ENCODE measurements around the gene TMEM255A.
"Not testable (repeated sequence)": the region's sequence is repeated elsewhere in the genome, so short reads cannot be mapped to it uniquely, and the experiment has no call there.

Gene TMEM255A

DNA sequence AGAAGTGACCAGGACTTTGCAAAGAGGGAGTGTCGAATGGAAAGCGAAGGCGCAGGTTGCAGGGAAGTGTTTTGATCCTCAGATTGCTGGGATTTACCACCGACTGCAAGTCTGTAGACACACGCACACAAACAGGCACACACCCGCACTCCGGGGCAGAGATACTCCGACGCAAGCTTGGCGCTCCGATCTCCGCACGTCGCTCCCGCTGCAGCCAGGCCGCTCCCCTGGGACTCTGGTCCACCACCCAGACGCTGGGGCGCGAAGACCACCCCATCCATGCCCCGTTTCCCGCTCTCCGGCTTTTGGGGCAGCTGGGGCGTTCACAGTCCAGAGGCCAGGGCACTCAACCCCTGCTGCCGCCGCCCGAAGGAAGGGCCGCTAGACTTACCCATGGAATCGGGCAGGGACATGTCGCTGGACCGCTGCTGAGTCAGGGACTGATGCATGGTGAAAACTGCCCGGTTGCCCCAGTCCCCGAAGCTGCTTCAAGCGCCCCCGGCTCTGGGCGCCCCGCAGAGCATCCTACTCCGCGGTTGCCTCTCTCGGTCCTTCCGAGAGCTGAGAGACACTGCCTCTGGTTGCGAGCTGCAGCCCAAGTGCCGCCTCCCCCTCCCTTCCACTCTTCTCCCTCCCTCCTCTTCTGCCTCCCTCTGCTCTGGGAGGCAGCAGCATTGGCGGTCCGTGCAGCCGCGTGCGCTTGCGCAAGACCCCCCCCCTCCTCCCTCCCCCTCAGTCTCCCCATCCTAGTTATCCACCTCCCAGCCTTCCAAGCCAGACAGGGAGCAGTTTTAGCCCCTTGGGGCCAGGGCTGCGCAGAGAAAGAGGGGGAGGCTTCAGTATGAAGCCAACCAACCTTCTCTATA, at the start of gene TMEM255A:
Gene TMEM255A (minus strand): TSS at position 601 of the 866 bp plus-strand sequence. CDS start 152 bp downstream, at position 449.
- no peak for DNase-seq

DNA sequence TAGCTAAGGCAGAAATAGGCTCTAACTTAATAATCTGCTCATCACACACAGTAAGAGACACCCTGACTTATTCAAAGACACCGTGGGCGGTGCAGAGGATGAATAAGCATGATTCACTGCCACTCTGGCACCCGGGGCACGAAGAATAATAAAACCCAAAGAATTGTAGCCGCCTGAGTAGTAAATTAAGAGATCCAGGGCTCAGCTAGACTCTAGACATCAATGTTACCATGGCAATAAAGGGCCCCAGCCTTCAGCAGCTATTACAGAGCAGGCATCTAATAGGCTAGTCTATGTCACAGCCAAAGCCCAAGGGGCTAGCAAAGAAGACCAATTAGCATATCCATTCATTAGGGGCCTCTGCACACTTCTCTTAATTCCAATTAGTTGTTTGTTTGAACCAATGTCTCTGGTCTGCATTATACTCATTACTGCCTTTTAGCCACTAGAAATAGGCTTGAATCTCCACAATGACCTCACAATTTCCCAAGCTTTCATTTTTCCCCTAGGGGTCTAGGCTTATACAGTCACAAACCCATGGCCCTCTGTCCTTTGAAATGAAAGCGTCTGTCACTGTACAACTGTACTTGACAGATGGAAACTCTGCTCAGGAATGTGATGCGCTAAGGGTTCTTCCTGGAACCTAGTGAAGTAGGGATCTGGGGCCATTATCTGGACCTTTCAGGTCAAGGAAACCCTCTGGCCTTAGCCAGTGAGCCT, 47.6 kb upstream of the TMEM255A start:
- DNase-seq, result no peak

DNA sequence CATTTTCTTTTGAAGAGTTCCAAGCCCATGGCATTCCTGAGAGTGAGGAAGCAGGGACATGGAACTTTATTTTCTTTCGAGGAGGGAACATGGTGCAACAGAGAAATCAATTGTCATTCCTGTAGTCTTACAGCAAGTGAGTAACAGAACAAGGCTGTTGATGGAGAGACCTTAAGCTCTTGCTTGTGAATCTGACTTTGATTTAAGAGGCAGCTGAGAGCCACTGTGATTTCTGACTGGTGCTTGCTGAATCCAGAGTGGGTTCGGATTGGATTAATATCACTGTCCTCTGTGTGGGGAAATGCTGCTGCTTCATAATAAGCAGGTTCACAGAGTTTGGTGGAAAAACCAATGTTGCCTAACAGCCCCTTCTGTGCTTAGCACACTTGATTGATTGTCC, 45.9 kb upstream of the TMEM255A start:
- DNase-seq, result no peak

DNA sequence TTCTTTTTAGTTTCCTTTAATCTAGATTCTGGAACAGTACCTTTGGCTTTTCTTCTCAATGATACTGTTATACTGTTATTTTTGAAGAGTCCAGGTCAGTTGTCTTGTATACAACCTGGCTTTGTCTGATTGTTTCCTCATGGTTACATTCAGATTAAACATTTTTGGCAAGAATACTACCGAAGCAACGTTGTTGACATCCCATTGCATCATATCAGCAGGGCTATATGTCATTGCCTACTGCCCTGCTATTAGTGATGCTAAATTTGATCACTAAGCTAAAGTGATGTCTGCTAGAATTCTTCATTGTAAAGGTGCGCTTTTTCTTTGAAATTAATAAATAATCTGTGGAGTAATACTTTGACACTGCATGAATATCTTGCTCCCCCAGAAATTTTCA, 44.8 kb upstream of the TMEM255A start:
- DNase-seq, result no peak

DNA sequence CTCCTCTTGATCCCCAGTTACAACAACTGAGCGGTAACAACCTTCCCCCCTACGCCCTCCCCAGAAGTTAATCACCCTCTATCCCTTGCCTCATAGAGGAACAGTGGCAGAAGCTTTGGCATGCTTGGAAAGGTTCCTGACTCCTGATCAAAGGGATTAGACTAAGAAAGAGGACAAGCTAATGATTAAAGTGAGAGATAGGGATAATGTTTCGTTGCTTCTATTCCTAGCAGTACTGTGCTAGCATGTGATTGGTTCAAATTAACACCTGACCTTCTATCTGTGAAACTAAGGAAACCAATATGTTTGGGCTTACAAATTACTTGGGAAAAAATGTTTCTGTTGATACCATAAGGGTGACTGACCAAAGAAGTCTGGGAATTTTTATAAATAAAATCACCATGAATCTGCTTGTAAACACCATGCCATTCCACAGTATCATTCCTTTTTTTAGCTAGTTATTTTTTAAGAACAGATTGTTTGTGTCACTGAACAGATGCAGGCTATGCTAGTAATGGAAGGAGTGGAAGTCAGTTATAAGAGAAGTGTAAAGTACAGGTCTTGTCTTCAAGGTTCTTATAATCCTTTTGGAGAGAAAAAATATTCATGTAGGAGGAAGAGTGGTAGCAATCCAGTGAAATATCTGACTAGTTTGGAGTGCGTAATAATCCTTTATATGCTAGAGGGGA, 39.3 kb upstream of the TMEM255A start:
- no peak for DNase-seq

DNA sequence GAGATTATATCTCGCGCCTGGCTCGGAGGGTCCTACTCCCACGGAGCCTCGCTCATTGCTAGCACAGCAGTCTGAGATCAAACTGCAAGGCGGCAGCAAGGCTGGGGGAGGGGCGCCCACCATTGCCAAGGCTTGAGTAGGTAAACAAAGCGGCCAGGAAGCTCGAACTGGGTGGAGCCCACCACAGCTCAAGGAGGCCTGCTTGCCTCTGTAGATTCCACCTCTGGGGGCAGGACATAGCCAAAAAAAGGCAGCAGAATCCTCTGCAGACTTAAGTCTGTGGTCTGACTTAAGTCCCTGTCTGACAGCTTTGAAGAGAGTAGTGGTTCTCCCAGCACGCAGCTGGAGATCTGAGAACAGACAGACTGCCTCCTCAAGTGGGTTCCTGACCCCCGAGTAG, 33.3 kb upstream of the TMEM255A start:
- not testable (repeated sequence) for DNase-seq

DNA sequence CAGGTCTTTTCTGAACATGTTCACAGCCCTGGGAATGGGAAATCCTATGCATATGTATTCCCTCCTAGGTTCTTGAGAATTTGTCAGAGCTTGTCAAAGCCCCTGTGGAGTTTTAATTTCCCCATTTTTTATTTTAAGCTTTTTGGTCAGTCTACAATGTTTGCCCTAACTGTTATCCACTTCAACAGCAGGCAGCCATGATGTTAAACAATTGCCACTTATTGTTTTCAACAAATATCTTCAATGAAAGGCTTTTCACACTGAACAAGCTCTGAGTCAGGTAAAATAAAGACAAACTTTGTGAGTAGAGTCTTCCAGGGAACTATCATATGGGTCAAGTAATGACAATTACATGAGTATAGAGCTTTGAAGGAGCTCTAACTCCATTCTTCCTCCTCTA, 25.6 kb upstream of the TMEM255A start:
- DNase-seq, result no peak

DNA sequence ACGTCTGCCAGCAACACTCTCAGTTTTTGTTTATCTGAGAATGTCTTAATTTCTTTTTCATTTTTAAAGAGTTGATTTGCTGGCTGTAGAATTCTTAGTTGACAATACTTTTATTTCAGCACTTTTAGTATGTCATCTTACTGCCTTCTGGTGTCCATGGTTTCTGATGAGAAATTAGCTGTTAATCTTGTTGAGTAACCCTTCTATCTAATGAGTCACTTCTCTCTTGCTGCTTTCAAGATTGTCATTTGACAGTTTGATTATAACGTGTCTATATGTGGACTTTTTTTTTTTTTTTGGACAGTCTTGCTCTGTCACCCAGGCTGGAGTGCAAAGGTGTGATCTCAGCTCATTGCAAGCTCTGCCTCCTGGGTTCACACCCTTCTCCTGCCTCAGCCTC, 24.0 kb upstream of the TMEM255A start:
- no peak for DNase-seq

DNA sequence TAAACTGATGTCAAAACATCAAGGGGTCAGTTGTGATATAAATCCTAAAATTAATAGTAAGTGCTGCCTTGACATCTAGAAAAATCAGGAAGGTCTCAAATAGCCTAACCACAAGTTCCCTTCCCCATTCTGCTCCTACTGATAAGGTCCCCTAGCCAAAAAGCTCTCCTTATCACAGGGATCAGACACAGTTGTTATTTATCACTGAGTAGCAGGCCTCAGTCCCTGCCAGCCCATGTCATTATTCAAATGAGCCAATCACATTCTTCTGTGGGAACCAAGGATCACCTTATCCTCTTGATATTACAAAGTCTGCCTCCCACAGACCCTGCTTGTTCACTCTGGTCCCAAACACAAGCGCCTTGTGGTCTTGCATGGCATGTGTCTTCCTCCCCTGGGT, 23.3 kb upstream of the TMEM255A start:
- DNase-seq, result no peak

DNA sequence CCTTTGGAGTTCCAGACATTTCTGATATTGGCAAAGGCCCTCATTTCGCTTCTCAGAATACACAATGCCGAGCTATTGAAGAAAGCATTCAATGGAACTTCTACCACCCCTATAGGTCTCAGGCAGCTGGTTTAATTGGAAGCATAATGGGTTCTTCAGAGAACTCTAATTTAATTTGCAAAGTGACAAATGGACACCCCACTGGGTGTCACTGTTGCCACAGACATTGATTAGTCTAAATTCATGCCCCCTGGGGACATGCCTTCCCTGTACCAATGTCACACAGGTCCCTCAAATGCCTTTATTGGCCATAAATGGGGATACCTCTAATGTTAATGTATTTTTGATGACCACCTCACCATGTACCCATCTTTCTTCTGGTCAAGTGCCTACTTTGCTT, 22.9 kb upstream of the TMEM255A start:
- no peak for DNase-seq

DNA sequence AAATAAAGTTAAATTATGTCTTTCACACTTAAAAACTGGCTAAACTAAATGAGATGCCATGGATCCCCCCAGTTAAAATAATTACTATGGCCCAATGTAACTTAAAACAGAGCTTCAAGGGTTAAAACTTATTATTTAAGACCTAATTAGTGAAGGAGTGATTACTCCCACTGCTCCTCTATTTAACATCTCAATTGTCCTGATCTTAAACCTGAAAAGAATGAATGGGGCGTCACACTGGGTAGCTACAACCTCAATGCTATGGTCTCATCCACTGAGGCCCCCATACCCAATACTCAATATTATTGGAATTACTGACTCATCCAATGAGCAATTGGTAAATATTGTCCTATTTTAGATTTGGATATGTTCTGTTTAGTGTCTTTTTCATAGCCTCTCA, 21.1 kb upstream of the TMEM255A start:
- no peak for DNase-seq

DNA sequence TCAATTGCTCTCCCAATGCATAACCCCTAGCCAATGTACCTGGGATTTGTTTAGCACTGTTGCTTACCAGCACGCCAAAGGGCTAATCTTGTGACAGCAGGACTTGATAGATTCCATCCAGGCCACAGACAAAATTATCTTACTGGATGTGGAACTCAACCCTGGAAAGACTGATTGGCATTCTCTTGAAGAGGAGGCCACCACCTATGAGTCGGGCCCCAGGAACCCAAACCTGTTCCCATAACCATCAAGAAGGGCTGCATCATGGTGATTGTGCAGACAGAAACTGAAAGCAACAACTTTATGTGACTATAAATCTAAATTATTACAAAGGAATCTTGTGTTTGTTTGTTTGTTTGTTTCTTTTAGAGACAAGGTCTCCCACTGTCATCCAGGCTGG, 19.9 kb upstream of the TMEM255A start:
- DNase-seq, result no peak

DNA sequence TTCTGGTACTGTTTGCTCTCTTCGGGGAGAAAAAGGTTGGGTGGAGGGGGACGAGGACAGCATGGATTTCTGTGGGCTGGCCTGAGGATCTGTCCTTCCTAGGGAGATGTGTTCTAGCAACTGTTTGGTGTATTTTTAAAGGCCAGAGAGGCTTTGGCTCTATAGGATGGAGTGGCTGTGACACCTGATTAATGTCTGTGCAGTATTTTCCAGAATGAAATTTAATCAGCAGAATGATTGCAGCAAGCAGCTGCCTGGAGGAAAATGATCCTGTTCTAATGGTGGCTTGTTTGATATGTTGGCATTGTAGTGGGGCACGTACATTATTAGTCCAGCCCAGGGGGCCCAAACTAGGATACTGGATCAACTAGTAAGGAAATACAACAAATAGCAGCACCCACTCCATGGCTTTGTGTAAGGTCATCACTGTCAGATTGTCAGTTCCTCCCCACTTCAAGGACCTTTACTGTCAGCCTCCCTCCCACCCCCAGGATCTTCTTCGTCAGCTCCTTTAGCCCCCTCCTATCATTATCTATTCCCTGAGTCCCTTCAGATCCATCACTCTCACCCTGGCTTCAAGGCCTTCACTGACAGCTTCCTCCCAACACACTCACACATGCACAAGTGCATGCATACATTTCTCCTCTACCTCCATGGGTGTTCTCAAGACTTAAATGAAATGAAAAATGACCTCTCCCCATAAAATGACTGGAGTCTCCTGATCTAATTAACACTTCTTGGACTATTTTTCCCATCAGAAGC, 10.4 kb upstream of the TMEM255A start:
- DNase-seq, result no peak

DNA sequence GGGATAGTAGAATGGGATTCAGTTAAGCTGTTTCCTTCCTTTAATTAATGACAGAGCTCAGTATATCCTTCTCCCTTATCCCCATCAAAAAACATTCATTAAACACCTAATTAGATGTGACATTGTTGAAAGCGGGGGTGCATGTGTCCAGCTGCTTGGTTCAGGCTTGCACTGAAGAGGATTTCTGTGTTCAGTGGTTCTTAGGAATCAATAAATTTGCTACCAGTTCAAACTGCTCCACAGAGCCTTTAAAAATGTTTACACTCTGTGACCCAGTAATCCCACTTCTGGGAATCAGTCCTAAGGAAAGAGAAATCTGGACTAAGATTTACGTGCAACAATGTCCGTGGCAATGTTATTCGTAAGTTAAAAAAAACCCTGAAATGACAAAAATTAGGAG, 7.2 kb upstream of the TMEM255A start:
- no peak for DNase-seq

DNA sequence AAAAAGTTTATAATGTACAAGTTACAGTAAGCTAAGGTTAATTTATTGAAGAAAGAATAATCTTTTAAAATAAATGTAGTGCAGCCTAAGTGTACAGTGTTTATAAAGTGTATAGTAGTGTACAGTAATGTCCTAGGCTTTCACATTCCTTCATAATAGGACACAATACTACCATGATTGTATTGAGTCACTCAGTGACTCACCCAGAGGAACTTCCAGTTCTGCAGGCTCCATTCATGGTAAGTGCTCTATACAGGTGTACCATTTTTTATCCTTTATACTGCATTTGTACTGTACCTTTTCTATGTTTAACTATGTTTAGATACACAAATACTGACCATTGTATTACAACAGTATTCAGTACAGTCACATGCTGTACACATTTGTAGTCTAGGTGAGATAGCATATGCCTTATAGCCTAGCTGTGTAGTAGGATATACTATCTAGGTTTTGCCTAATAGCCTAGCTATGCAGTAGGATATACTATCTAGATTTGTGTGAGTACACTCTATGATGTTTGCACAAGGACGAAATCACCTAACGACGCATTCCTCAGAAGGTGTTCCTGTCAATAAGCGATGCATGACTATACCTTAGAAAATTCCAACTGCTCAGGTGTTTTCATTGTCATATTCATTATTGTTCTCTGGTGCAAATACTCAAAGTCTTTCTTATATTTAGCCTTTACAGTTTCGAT, 5.5 kb upstream of the TMEM255A start:
- DNase-seq, result no peak

DNA sequence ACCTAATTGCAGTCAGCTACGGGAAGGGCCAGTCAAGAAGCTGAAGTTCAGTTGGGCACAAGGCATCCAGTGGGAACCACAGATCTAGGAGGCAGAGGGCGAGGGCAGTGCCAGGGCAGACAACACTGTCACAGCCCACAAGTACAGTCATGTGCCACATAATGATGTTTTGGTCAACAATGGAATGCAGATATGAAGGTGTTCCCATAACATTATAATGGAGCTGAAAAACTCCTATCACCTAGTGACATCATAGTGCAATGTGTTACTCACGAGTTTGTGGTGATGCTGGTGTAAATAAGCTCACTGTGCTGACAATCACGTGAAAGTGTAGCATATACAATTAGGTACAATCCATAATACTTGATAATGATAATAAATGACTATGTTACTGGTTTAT, 4.5 kb upstream of the TMEM255A start:
- DNase-seq, result no peak

DNA sequence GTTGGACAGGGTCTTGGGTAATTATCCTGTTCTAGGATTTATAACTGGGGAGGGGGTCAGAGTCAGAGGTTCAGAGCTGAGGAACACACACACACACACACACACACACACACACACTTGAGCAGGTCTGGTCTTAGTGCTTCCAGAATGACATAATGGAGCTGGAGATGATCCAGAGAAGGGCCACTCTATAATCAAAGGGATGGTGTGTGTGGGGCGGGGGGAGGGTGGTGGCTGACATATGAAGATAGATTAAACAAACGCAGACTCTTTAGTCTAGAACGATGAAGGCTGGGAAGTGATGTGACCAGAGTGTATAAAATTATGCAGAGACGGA, 434 bp upstream of the TMEM255A start:
- DNase-seq, result no peak

DNA sequence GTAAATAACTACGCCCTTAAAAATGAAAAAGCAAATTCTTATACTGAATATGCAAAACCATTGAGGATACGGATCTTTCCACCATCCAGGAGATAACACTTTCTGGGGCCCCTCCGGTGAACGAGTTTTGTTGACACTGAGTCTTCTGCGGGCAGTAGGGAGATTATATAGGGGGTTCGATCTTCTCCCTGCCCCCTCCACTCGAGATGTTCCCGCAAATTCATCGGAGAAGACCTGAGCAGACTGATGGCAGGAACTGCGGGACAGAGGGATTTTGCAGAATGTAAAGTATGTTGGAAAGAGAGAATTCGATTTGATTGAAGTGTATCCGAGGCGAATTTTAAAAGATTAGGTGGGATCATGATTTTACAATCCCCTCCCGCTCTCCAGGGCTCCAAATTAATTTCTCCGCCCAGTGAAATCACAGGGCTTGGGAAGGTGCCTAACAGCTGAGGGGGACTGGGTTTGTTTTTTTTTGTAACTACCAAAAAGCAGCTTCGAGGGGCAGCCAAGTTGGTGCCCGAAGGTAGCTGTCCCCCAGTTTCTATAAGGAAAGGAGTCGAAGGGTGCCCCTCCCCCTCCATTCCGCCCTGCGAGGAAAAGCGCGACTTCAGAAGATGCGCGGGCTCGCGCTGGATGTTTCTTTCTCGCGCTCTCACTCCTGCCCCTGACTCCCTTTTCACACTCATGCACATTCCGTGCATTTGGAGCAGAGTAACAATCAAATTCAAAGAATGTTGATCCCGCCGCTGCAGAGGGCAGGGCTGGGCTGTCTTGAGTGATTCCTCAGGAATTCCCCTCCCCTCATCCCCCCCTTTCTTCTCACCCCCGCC, 1.2 kb downstream of the TMEM255A start:
- DNase-seq, result no peak

DNA sequence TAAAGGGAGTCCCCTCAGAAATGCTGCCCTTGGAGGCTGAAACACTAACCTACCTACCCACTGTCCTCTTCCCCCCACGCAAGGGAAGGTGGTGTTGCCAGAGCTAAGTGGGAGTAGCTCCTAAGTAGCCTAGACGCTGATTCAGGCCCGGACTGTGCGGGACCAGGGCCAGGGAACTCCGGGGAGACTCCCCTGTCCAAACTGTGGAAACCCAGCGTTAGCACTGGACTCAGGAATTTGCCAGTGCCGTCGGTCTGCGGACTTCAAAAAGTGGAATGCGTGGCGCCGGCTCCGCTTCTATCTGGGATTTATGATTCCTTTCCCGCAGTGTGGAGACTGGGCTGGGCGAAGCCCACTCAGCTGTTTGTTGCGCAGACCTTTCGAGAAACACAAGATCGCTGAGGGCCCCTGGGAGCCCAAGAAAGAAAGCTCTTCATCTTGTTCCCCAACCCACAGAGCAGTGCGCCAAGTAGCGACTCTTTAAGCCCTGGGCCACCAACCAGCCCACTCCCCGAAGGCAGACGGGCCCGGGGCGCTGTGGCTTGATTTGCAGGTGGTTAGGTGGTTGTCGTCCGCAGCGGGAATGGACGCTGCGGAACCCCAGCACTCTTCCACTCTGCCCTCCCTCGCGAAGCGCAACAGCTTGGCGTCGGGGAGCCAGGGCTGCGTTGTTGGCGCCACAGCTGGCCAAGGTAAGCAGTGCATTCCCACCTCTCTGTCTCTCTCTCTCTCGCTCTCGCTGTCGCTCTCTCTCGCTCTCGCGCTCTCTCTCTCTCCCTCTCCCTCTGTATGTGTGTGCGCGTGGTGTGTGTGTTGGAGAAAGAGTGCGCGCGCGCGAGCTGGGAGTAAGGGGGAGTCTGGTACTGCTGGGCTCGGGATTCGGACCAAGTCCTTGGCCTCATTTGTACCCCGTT, 2.0 kb downstream of the TMEM255A start:
- peak; percentile 62 for DNase-seq

DNA sequence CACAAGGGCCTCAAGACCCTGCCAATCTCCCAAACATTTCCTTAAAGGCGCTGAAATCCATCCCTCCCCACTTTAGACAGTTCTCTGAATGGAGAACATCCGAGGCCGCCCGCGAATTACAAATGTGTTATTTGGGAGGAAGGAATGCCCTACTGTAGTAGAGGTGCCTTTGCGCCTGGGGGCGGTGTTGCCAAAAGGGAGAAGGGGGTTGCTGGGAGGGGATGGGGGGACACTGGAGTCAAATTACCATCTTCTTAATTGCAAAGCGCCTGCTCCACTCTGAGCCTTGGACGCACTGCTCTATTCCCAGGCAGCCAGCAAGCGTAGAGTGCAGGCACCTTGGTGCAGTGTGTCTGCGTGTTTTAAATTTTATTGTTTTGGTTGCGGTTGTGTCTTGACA, 2.7 kb downstream of the TMEM255A start:
- DNase-seq, result no peak

All from activated CD4-positive, alpha-beta T cell treated with anti-CD3 and anti-CD28 coated beads, Interleukin-2, amount 50 U/mL, for 1 hour (primary cell).